Right renal pelvis (tissue), 4 donors: ENCODE results near the gene NUP62. TPM values are rescaled to one million over a fixed set of nuclear protein-coding genes. Genes with fewer than 3 reads are reported as not detected.

ENCODE experiments used
- DNase-seq, 4 donors: peaks; one replicate each; pipeline ENCODE4 v3.0.0-alpha.2; 2013; ENCODE audit warnings: low read depth in 4 of 4, low spot score in 3 of 4, missing footprints in 1 of 4
- polyA plus RNA-seq, 4 donors: library from polyadenylated mRNA; unstranded; fragments of 120-200 nt; gene quantifications; one replicate each; pipeline ENCODE4 v1.2.1, GENCODE V29; 2013; ENCODE audit not compliant: insufficient read length in 4 of 4

Gene NUP62
- polyA plus RNA-seq, 4 donors: 58.7 to 63.6 (median 61.4) TPM

- no peak for DNase-seq
Observed at GRCh38 chr19:49857061-49857837, 72.1 kb downstream of the NUP62 start.

Other genes starting within 250 kb of the NUP62 start
- gene ADM5, start 239.9 kb downstream of the NUP62 start, polyA plus RNA-seq: 1 to 10 TPM in 3 of 4 donors, under 1 TPM in 1; 0.61 to 1.6 (median 1.3) TPM
- 10 to 100 TPM; 10.3 to 13.3 (median 12.2) TPM for gene CPT1C, start 238.4 kb downstream of the NUP62 start, polyA plus RNA-seq
- gene TSKS, start 166.2 kb downstream of the NUP62 start, polyA plus RNA-seq: under 1 TPM in 2 of 4 donors, not detected in 2; 0.11 to 0.38 TPM
- 10 to 100 TPM; 48.7 to 68.2 (median 52.9) TPM for gene AP2A1, start 162.5 kb downstream of the NUP62 start, polyA plus RNA-seq
- gene FUZ, start 116.2 kb downstream of the NUP62 start, polyA plus RNA-seq: 10 to 100 TPM; 29.6 to 40.2 (median 31.7) TPM
- gene MED25, start 111.2 kb downstream of the NUP62 start, polyA plus RNA-seq: 10 to 100 TPM; 58.8 to 74.9 (median 66.2) TPM
- gene PTOV1, start 78.3 kb downstream of the NUP62 start, polyA plus RNA-seq: 100 to 1,000 TPM; 249 to 353 (median 277) TPM
- 10 to 100 TPM; 42.7 to 57.9 (median 46.3) TPM for gene PNKP, start 61.9 kb downstream of the NUP62 start, polyA plus RNA-seq
- gene AKT1S1, start 52.1 kb downstream of the NUP62 start, polyA plus RNA-seq: 10 to 100 TPM; 30.0 to 43.8 (median 34.2) TPM
- gene TBC1D17, start 51.8 kb downstream of the NUP62 start, polyA plus RNA-seq: 10 to 100 TPM; 40.4 to 51.4 (median 43.4) TPM
- 1 to 10 TPM; 1.7 to 3.6 (median 2.3) TPM for gene IL4I1, start 32.6 kb downstream of the NUP62 start, polyA plus RNA-seq
- 10 to 100 TPM; 22.7 to 26.9 (median 23.8) TPM for gene ATF5, start 299 bp downstream of the NUP62 start, polyA plus RNA-seq
- gene SIGLEC11, start 31.7 kb upstream of the NUP62 start, polyA plus RNA-seq: 1 to 10 TPM; 3.4 to 5.1 (median 4.8) TPM
- 10 to 100 TPM; 47.2 to 51.2 (median 48.2) TPM for gene VRK3, start 95.9 kb upstream of the NUP62 start, polyA plus RNA-seq
- 10 to 100 TPM; 13.4 to 16.1 (median 15.7) TPM for gene ZNF473, start 96.5 kb upstream of the NUP62 start, polyA plus RNA-seq
- gene IZUMO2, start 233.8 kb upstream of the NUP62 start, polyA plus RNA-seq: under 1 TPM; 0.19 to 0.42 (median 0.30) TPM